SK-N-MC (cell line): ENCODE measurements around the gene RGS1.

ENCODE experiments used
- EZH2 ChIP-seq: fragments of 200-600 bp; sonication (generic); IDR thresholded peaks from one replicate; pipeline ENCODE4 v1.6.1; 2017; ENCODE audit warnings: antibody characterized with exemption
- POLR2AphosphoS5 ChIP-seq: IDR thresholded peaks from 2 replicates; pipeline ENCODE4 v1.6.1; 2012; ENCODE audit warnings: mild to moderate bottlenecking, low read depth, low read length, borderline replicate concordance

- TF ChIP-seq EZH2 (no peak), POLR2AphosphoS5 (no peak)
Observed at GRCh38 chr1:192543445-192543844, 32.1 kb upstream of the RGS1 start.
